Mucosa of rectum (tissue), 2 donors: Measurements from ENCODE around the gene CHCT1.
A peak's percentile ranks its signal among the peaks of the same experiment; 100 is the strongest.
"Not testable (repeated sequence)": the region's sequence is repeated elsewhere in the genome, so short reads cannot be mapped to it uniquely, and the experiment has no call there.

Experiments used
- H3K27ac ChIP-seq, 2 donors: one replicate each; pipeline ENCODE4 v1.7.0; 2013; ENCODE audit warnings: inconsistent platforms in 2 of 2, low read depth in 2 of 2, low read length in 2 of 2
- H3K27me3 ChIP-seq, 2 donors: one replicate each; pipeline ENCODE4 v1.7.0; 2013; ENCODE audit warnings: low read length in 2 of 2; ENCODE audit not compliant: control insufficient read depth in 2 of 2, insufficient read depth in 2 of 2
- H3K36me3 ChIP-seq, 2 donors: one replicate each; pipeline ENCODE4 v1.7.0; 2013; ENCODE audit warnings: low read length in 2 of 2; ENCODE audit not compliant: control insufficient read depth in 2 of 2, insufficient read depth in 2 of 2
- H3K4me1 ChIP-seq, 2 donors: one replicate each; pipeline ENCODE4 v1.7.0; 2013; ENCODE audit warnings: low read length in 2 of 2, mild to moderate bottlenecking in 1 of 2; ENCODE audit not compliant: control insufficient read depth in 2 of 2, insufficient read depth in 2 of 2
- H3K4me3 ChIP-seq, 2 donors: one replicate each; pipeline ENCODE4 v1.7.0; 2013; ENCODE audit warnings: low read length in 2 of 2
- H3K9ac ChIP-seq, 2 donors: one replicate each; pipeline ENCODE4 v1.7.0; 2013; ENCODE audit warnings: low read length in 2 of 2, low read depth in 1 of 2, mild to moderate bottlenecking in 1 of 2
- H3K9me3 ChIP-seq, 2 donors: one replicate each; pipeline ENCODE4 v1.7.0; 2013; ENCODE audit warnings: low read length in 2 of 2; ENCODE audit not compliant: control insufficient read depth in 2 of 2
- donor health status: healthy.
- donor health status: Normal muscosa, but diverticular disease.

CHCT1 gene

GRCh38 chr17:60422162-60422665 lies at the start of gene CHCT1:
Gene CHCT1, plus strand, starts transcription at chr17:60422489. Its CDS starts 104 bp downstream, at chr17:60422593.
- Histone ChIP-seq H3K4me3 (peak within 1 kb of the TSS; percentile 62 to 72), H3K27me3 (no peaks in the 10 kb centered on the region), H3K4me1 (peaks cover 0 to 8% of the 10 kb centered on the region in 2 donors), H3K9me3 (no peaks in the 10 kb centered on the region), H3K9ac (peak within 1 kb of the TSS; percentile 14 to 65), H3K36me3 (no peaks in the 10 kb centered on the region), H3K27ac (peak within 1 kb of the TSS in 1 of 2 donors; percentile 9)

GRCh38 chr17:60372790-60373483 lies 49.4 kb upstream of the CHCT1 start:
- Histone ChIP-seq H3K36me3 (no peaks in the 10 kb centered on the region), H3K4me3 (no peak overlapping the region), H3K9ac (no peak overlapping the region), H3K27me3 (no peaks in the 10 kb centered on the region), H3K4me1 (no peaks in the 10 kb centered on the region), H3K27ac (no peak overlapping the region), H3K9me3 (no peaks in the 10 kb centered on the region)

DNA sequence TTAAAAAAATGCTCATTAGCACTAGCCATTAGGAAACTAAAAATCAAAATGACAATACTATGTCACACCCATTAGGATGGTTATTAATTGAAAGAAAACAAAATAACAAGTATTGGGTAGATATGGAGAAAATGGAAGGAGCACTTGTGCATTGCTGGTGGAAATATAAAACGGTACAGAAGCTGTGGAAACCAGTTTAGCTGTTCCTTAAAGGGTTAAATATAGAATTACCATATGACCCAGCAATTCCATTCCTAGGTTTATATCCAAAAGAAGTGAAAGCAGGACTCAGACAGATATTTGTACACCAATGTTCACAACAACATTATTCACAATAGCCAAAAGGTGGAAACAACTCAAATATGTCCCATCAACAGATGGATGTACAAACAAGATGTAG lies 44.1 kb upstream of the CHCT1 start:
- H3K4me3 ChIP-seq, H3K9me3 ChIP-seq, H3K36me3 ChIP-seq, H3K27me3 ChIP-seq, H3K4me1 ChIP-seq, H3K9ac ChIP-seq, H3K27ac ChIP-seq: not testable (repeated sequence)

- not testable (repeated sequence) for H3K4me3 ChIP-seq, H3K36me3 ChIP-seq, H3K4me1 ChIP-seq, H3K9ac ChIP-seq, H3K9me3 ChIP-seq, H3K27ac ChIP-seq, H3K27me3 ChIP-seq
These were observed 42.8 kb upstream of the CHCT1 start for GRCh38 chr17:60379461-60379860.

DNA sequence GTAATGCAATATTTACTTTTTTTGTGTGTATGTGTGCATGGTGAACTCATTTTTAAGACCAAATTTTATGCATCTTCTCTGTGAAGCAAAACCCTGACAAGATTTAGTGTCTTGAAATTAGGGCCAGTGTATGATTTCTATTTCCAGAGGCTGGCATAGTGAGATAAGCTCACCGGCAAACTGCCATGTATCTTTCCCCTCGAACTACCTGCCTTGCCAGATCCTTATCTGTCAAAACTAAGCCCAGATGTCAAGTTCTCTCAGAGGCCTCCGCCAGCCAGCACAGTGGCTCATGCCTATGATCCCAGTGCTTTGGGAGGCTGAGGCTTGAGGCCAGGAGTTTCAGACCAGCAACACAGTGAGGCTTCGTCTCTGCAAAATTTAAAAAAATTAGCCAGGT lies 40.3 kb upstream of the CHCT1 start:
- H3K9ac ChIP-seq, result no peak overlapping the region
- H3K27me3 ChIP-seq, result no peaks in the 10 kb centered on the region
- no peaks in the 10 kb centered on the region for H3K36me3 ChIP-seq
- H3K27ac ChIP-seq, result no peak overlapping the region
- H3K4me1 ChIP-seq, result no peaks in the 10 kb centered on the region
- no peaks in the 10 kb centered on the region for H3K9me3 ChIP-seq
- H3K4me3 ChIP-seq, result no peak overlapping the region

- H3K4me1 ChIP-seq, result no peaks in the 10 kb centered on the region
- H3K9ac ChIP-seq, result no peak overlapping the region
- no peaks in the 10 kb centered on the region for H3K27me3 ChIP-seq
- H3K4me3 ChIP-seq, result no peak overlapping the region
- no peak overlapping the region for H3K27ac ChIP-seq
- no peaks in the 10 kb centered on the region for H3K9me3 ChIP-seq
- no peaks in the 10 kb centered on the region for H3K36me3 ChIP-seq
These were observed 38.9 kb upstream of the CHCT1 start for GRCh38 chr17:60383379-60383778.

- H3K27ac ChIP-seq, H3K36me3 ChIP-seq, H3K9ac ChIP-seq, H3K27me3 ChIP-seq, H3K9me3 ChIP-seq, H3K4me3 ChIP-seq, H3K4me1 ChIP-seq: not testable (repeated sequence)
These were observed 37.4 kb upstream of the CHCT1 start for GRCh38 chr17:60384921-60385320.

DNA sequence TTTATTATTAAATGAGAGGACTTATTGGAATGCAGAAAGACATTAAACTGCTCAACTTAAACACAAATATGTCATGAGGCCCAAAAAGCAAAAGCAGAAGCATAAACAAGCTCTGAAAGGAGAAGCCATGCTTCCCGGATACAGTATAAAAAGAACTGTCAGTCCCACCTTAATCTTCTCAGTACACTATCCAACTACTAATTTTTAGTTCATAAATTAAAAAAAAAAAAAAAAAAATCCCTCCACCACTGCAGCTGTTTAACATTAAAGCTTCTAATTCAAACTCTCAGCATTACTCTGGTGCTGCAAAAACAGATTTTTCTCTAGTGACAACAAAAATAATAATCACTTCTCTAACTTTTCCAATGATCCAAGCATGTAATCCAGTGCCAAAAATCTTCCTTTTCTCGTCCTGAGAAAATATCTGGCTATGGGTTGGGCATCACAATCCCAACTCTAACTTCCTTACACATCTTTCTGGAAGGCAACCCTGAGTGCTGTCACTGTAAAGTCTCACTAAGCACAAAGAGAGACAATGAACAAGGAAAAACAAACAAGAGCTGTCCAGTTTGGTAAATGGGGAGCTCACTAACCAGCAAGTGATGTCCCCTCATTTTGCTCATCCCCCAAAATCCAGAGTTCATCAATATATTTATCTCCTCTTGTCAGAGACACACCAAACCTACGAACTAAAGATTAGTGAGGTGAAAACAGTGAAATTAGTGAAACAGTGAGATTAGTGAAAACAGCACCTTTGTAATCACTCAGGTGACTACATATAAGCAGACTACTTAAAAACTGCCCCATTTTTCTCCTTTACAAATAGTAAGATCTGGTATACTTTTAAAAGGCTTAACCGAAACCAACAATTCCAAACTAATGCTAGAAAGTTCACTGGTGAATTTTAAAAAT lies 35.9 kb upstream of the CHCT1 start:
- H3K4me3 ChIP-seq, result no peak overlapping the region
- H3K9ac ChIP-seq, result no peak overlapping the region
- H3K4me1 ChIP-seq, result peaks cover 0 to 8% of the 10 kb centered on the region in 2 donors
- no peaks in the 10 kb centered on the region for H3K36me3 ChIP-seq
- H3K27me3 ChIP-seq, result no peaks in the 10 kb centered on the region
- H3K9me3 ChIP-seq, result no peaks in the 10 kb centered on the region
- no peak overlapping the region for H3K27ac ChIP-seq

GRCh38 chr17:60387666-60388065 lies 34.6 kb upstream of the CHCT1 start:
- no peak overlapping the region for H3K27ac ChIP-seq
- H3K27me3 ChIP-seq, result no peaks in the 10 kb centered on the region
- no peaks in the 10 kb centered on the region for H3K36me3 ChIP-seq
- peaks cover 0 to 8% of the 10 kb centered on the region in 2 donors for H3K4me1 ChIP-seq
- H3K9ac ChIP-seq, result no peak overlapping the region
- H3K4me3 ChIP-seq, result no peak overlapping the region
- H3K9me3 ChIP-seq, result no peaks in the 10 kb centered on the region

DNA sequence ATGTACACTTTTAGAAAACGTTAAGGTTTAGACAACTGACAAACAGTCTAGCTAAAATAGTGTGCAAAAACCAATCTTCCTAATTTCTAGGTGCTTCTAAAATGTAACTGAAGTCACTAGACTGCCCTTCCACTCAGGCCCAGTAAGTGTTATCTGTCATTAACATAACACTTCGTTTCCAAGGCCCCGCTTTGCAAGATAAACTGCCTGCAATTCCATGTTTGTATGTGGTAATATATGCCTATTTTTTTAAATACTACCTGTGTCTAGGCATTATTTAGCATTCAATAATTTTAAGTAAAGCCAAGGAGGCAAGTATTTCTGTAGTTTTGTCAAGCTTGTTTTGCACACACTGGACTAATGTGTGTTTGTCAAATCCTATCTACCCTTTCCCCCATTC lies 33.5 kb upstream of the CHCT1 start:
- peaks cover 0 to 8% of the 10 kb centered on the region in 2 donors for H3K4me1 ChIP-seq
- H3K36me3 ChIP-seq, result no peaks in the 10 kb centered on the region
- H3K9me3 ChIP-seq, result no peaks in the 10 kb centered on the region
- H3K27me3 ChIP-seq, result no peaks in the 10 kb centered on the region
- no peak overlapping the region for H3K4me3 ChIP-seq
- H3K9ac ChIP-seq, result no peak overlapping the region
- H3K27ac ChIP-seq, result no peak overlapping the region
